ENCODE results near the gene GRIP2.

DNA sequence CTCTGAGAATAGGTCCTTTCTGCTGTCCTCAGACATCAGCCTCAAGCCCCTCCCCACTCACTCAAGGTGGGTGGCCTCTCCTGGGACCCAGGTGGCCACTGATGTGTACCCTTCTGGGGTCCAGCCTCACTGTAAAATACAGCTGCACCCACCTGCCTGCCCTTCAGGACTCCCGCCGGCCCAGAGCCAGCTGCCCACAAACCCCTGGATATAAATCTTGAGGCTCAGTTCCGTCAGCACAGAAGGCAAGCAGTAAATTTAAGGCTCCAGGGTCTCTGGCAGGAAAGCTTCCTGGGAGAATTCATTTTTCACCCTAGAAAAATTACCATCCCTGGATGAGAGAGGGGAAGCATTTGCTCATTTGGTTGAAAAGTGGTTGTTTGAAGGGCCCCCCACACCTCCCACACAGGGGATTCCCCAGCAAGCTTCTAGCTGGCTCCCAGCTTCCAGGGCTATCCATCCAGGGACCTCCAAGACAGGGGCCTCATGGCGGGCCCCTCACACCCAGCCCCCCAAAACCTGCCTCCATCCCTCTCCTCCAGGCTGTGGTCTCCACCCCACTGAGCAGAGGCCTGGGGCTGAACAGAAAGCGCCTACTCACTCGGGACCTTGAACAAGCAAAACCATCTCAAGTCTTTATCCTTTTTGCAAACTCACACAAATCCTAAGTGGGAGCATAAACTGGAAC lies 48.4 kb upstream of the GRIP2 start:
- TF ChIP-seq ZNF274 (IDR thresholded peaks at IDR 0.05; ENCODE audit: low read depth, low read length), result no peak
- TF ChIP-seq YY1 (IDR thresholded peaks at IDR 0.05; ENCODE audit: insufficient read depth, insufficient read length), result no peak
